Lung (tissue), 12 donors: ENCODE measurements around the gene CNTNAP2. TPM values are rescaled to one million over a fixed set of nuclear protein-coding genes. Genes with fewer than 3 reads are reported as not detected.
A peak's percentile ranks its signal among the peaks of the same experiment; 100 is the strongest.

ENCODE experiments used
- ATAC-seq: fragments of 200-7000 bp; cut with Tn5 transposase; one replicate; pipeline ENCODE4 v1.9.1; 2020; ENCODE audit warnings: moderate number of reproducible peaks; ENCODE audit not compliant: insufficient read depth, low FRiP score
- DNase-seq, 3 donors: peaks; one replicate each; pipeline ENCODE4 v3.0.0-alpha.2; 2013 to 2017
- H3K27ac ChIP-seq, 2 donors: one replicate each; pipeline ENCODE4 v1.5.1; 2013; ENCODE audit warnings: mild to moderate bottlenecking in 2 of 2, moderate library complexity in 2 of 2, control low read depth in 1 of 2, inconsistent platforms in 1 of 2, low read depth in 1 of 2, low read length in 1 of 2
- H3K27me3 ChIP-seq, 3 donors: one replicate each; pipeline ENCODE4 v1.5.1; 2013; ENCODE audit warnings: low read length in 2 of 3; ENCODE audit not compliant: control insufficient read depth in 3 of 3, insufficient read depth in 3 of 3
- H3K36me3 ChIP-seq, 4 donors: one replicate each; pipeline ENCODE4 v1.5.1; 2013; ENCODE audit warnings: low read length in 4 of 4, mild to moderate bottlenecking in 1 of 4, moderate library complexity in 1 of 4; ENCODE audit not compliant: control insufficient read depth in 4 of 4, insufficient read depth in 4 of 4
- H3K4me1 ChIP-seq, 5 donors: one replicate each; pipeline ENCODE4 v1.5.1; 2013; ENCODE audit warnings: low read length in 5 of 5, mild to moderate bottlenecking in 2 of 5, moderate library complexity in 1 of 5; ENCODE audit not compliant: control insufficient read depth in 5 of 5, insufficient read depth in 5 of 5
- H3K4me3 ChIP-seq: one replicate; pipeline ENCODE4 v1.5.1; 2013; ENCODE audit warnings: mild to moderate bottlenecking, control low read depth, moderate library complexity
- H3K9ac ChIP-seq, 2 donors: one replicate each; pipeline ENCODE4 v1.5.1; 2013; ENCODE audit warnings: low read length in 2 of 2, control low read depth in 1 of 2; ENCODE audit not compliant: insufficient read depth in 1 of 2
- H3K9me3 ChIP-seq, 4 donors: one replicate each; pipeline ENCODE4 v1.5.1; 2013; ENCODE audit warnings: low read length in 3 of 4, mild to moderate bottlenecking in 1 of 4, moderate library complexity in 1 of 4; ENCODE audit not compliant: control insufficient read depth in 4 of 4, insufficient read depth in 3 of 4
- CTCF ChIP-seq: IDR thresholded peaks from 2 replicates; pipeline ENCODE4 v1.5.1; 2012; ENCODE audit warnings: mild to moderate bottlenecking; ENCODE audit errors: control extremely low read depth, extremely low read depth
- WGBS, 2 donors: extraction: QIAGEN DNeasy Blood & Tissue Kit; methylation state at CpG; one replicate each; pipeline ENCODE4 v1.1.7; 2013; 5-methylcytosine and 5-hydroxymethylcytosine counted together
- polyA plus RNA-seq, 2 donors: library from polyadenylated mRNA; stranded (reverse); fragments of 200-250 nt; gene quantifications; one replicate each; pipeline ENCODE4 v1.2.1, GENCODE V29; 2013
- total RNA-seq, 2 donors: library from RNA; depleted of rRNA in 1 of 2; stranded (reverse); fragments of >200 nt in 1 of 2; gene quantifications; one replicate each; pipeline ENCODE4 v1.2.1, GENCODE V29; 2014 to 2021
- donor health status: control.
- donor health status: control.
- donor health status: Bipolar disorder and iron deficiency.
- donor health status: healthy.
- donor health status: DM: yes; HTN: yes; CAD: no.

Gene CNTNAP2
- total and polyA plus RNA-seq, 4 donors = 0.18 to 45.3 (median 0.52) TPM

DNA sequence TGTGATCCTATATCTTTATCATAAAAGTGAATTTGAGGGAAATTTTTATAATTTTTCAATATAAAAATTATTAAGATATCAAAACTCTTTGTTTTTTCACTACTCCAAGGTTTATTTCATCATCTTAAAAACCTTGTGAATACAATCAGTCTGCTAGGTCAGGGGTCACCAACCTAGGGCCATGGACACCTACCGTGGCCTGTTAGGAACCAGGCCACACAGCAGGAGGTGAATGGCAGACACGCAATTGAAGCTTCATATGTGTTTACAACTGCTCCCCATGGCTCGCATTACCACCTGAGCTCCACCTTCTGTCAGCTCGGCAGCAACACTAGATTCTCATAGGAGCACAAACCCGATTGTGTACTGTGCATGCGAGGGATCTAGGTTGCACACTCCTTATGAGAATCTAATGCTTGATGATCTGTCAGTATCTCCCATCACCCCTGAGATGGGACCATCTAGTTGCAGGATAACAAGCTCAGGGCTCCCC, 2202.8 kb downstream of the CNTNAP2 start:
- TF ChIP-seq CTCF = no peak
- 88 to 95% methylated on average over 6 of the region's 6 CpGs for WGBS, 2 donors

DNA sequence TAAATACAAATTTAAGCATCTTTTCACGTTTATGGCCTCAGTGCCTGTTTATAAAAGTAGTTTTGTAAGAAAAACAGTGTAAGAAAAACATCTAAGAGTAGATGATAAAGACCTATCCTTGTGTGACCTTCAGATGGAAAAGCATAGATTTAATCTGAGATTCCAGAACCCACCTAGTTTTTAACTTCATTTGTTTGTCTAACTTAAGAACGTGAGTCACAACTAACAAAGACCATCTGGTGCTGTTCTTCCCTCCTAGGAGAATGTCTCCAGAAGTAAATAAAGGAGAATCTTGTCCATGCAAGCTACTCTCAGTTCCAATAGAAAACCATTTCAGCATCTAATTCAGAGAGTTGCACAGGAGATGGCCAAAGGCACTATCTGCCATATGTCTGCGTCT, 2208.6 kb downstream of the CNTNAP2 start:
- Histone ChIP-seq H3K4me3 (no peak overlapping the region), H3K27ac (no peak overlapping the region), H3K9me3 (peaks cover 0 to under 1% (median 0%) of the 10 kb centered on the region in 4 donors), H3K27me3 (no peaks in the 10 kb centered on the region), H3K4me1 (no peaks in the 10 kb centered on the region), H3K36me3 (no peaks in the 10 kb centered on the region), H3K9ac (no peak overlapping the region)
- WGBS, 2 donors = 33 to 77% methylated on average over 3 of the region's 3 CpGs
- TF ChIP-seq CTCF = no peak
- ATAC-seq (no peak), DNase-seq (no peak)

More for the DNA sequence above, 2202.8 kb downstream of the CNTNAP2 start:
- Histone ChIP-seq H3K9ac (no peak overlapping the region), H3K4me3 (no peak overlapping the region), H3K27ac (no peak overlapping the region), H3K9me3 (peaks cover 0 to 2% (median 0%) of the 10 kb centered on the region in 4 donors), H3K36me3 (no peaks in the 10 kb centered on the region), H3K27me3 (no peaks in the 10 kb centered on the region), H3K4me1 (no peaks in the 10 kb centered on the region)
- no peak for ATAC-seq
- no peak for DNase-seq

DNA sequence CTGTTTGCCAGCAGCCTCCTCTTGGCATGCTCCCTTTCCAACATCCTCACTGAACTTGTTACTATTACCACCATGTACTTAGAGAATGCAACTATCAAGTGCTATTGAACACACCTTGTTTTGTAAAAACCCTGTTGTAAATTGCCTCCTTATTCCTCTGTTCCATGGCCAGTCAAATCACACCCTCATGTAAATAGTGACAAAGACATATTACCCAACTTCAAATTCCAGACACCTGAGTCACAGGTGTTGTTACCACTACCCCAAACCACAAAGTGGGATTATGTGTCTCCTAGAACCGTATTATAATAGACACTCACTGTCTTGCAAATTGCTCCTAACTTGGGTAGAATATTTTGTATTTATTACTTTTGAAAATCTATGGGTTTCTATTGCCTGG, 2210.8 kb downstream of the CNTNAP2 start:
- DNase-seq (no peak), ATAC-seq (peak; percentile 47)
- Histone ChIP-seq H3K9ac (no peak overlapping the region), H3K27ac (no peak overlapping the region), H3K9me3 (peaks cover 0 to 9% (median 1%) of the 10 kb centered on the region in 4 donors), H3K4me1 (no peaks in the 10 kb centered on the region), H3K36me3 (no peaks in the 10 kb centered on the region), H3K27me3 (no peaks in the 10 kb centered on the region), H3K4me3 (no peak overlapping the region)
- TF ChIP-seq CTCF = no peak
- WGBS, 2 donors = 60 to 76% methylated on average over 1 of the region's 1 CpG

DNA sequence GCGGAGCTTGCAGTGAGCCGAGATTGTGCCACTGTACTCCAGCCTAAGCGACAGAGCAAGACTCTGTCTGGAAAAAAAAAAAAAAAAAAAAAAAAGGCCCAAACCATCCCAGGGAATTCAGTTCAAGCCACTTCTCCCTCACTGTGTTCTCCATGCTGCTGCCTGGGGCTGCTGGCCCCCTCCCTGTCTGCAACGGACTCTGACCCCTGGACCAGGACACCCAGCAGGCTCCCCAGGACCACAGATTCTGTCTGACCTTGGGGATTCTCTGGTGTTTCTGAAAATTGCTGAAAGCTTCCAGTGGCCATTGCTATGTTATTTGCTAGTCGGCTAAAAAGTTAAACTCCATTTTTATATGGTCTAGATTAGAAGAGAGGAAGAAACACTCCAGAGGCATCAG, 2212.3 kb downstream of the CNTNAP2 start:
- Histone ChIP-seq H3K9ac (no peak overlapping the region), H3K4me1 (no peaks in the 10 kb centered on the region), H3K27ac (no peak overlapping the region), H3K9me3 (peaks cover 0 to 9% (median 1%) of the 10 kb centered on the region in 4 donors), H3K4me3 (no peak overlapping the region), H3K36me3 (no peaks in the 10 kb centered on the region), H3K27me3 (no peaks in the 10 kb centered on the region)
- TF ChIP-seq CTCF = no peak
- DNase-seq (no peak), ATAC-seq (no peak)
- 87 to 95% methylated on average over 5 of the region's 5 CpGs for WGBS, 2 donors
